ENCODE data around the gene IFT52. TPM values are rescaled to one million over a fixed set of nuclear protein-coding genes. Genes with fewer than 3 reads are reported as not detected.
A peak's percentile ranks its signal among the peaks of the same experiment; 100 is the strongest.

IFT52 gene
- total RNA-seq, 1 donor from 2014 or later: 47.0 TPM

GRCh38 chr20:43544501-43544900 is 46.2 kb upstream of the IFT52 start:
- no peak overlapping the region for H3K27ac Mint-ChIP-seq

GRCh38 chr20:43545837-43546578 is 44.7 kb upstream of the IFT52 start:
- Mint-ChIP-seq H3K9me3 (peaks cover 5% of the 10 kb centered on the region), H3K4me1 (ENCODE audit: unreplicated experiment) (peaks cover 5% of the 10 kb centered on the region), H3K36me3 (peaks cover 16% of the 10 kb centered on the region)

More at GRCh38 chr20:43544501-43544900, 46.2 kb upstream of the IFT52 start:
- Mint-ChIP-seq H3K36me3 (peaks cover 16% of the 10 kb centered on the region), H3K4me1 (ENCODE audit: unreplicated experiment) (no peaks in the 10 kb centered on the region), H3K27me3 (no peaks in the 10 kb centered on the region), H3K9me3 (peaks cover 5% of the 10 kb centered on the region), H3K4me3 (no peak overlapping the region)
- TF ChIP-seq CTCF (conservative IDR thresholded peaks at IDR 0.05): no peak
- DNase-seq (ENCODE audit: extremely low spot score, unreplicated experiment): no peak

GRCh38 chr20:43548273-43548880 is 42.4 kb upstream of the IFT52 start:
- no peak overlapping the region for H3K4me3 Mint-ChIP-seq
- TF ChIP-seq CTCF (conservative IDR thresholded peaks at IDR 0.05): no peak
- H3K27ac Mint-ChIP-seq: peak overlapping the region; percentile 61
- peaks cover 5% of the 10 kb centered on the region for H3K4me1 Mint-ChIP-seq (ENCODE audit: unreplicated experiment)
- peaks cover 13% of the 10 kb centered on the region for H3K36me3 Mint-ChIP-seq
- H3K27me3 Mint-ChIP-seq: no peaks in the 10 kb centered on the region
- no peak for DNase-seq (ENCODE audit: extremely low spot score, unreplicated experiment)
- peaks cover 5% of the 10 kb centered on the region for H3K9me3 Mint-ChIP-seq

More at GRCh38 chr20:43545837-43546578, 44.7 kb upstream of the IFT52 start:
- H3K4me3 Mint-ChIP-seq: no peak overlapping the region
- no peaks in the 10 kb centered on the region for H3K27me3 Mint-ChIP-seq
- H3K27ac Mint-ChIP-seq: no peak overlapping the region
- TF ChIP-seq CTCF (conservative IDR thresholded peaks at IDR 0.05): no peak
- no peak for DNase-seq (ENCODE audit: extremely low spot score, unreplicated experiment)

GRCh38 chr20:43549416-43550065 is 41.2 kb upstream of the IFT52 start:
- H3K4me1 Mint-ChIP-seq (ENCODE audit: unreplicated experiment): peaks cover 5% of the 10 kb centered on the region
- H3K36me3 Mint-ChIP-seq: peaks cover 10% of the 10 kb centered on the region
- no peak overlapping the region for H3K4me3 Mint-ChIP-seq
- no peaks in the 10 kb centered on the region for H3K27me3 Mint-ChIP-seq
- H3K27ac Mint-ChIP-seq: no peak overlapping the region
- no peak for TF ChIP-seq CTCF (conservative IDR thresholded peaks at IDR 0.05)
- DNase-seq (ENCODE audit: extremely low spot score, unreplicated experiment): no peak
- H3K9me3 Mint-ChIP-seq: peaks cover 5% of the 10 kb centered on the region

- no peaks in the 10 kb centered on the region for H3K27me3 Mint-ChIP-seq
- DNase-seq (ENCODE audit: extremely low spot score, unreplicated experiment): no peak
- no peak for TF ChIP-seq CTCF (conservative IDR thresholded peaks at IDR 0.05)
- peaks cover 5% of the 10 kb centered on the region for H3K4me1 Mint-ChIP-seq (ENCODE audit: unreplicated experiment)
- H3K9me3 Mint-ChIP-seq: peaks cover 5% of the 10 kb centered on the region
- no peak overlapping the region for H3K27ac Mint-ChIP-seq
- no peak overlapping the region for H3K4me3 Mint-ChIP-seq
- peaks cover 10% of the 10 kb centered on the region for H3K36me3 Mint-ChIP-seq
Observed at GRCh38 chr20:43550456-43550855, 40.3 kb upstream of the IFT52 start.
